DOHH2 (cell line): ENCODE results near the gene CLIP2.

Experiments
- CTCF ChIP-seq: fragments of 200-600 bp; sonication (generic); IDR thresholded peaks from one replicate; pipeline ENCODE4 v1.5.1; 2014; ENCODE audit warnings: antibody characterized with exemption, mild to moderate bottlenecking, low read depth, low read length; ENCODE audit not compliant: poor library complexity, severe bottlenecking
- EZH2phosphoT487 ChIP-seq: fragments of 200-600 bp; sonication (generic); IDR thresholded peaks from 2 replicates; pipeline ENCODE4 v1.6.1; 2017; ENCODE audit warnings: borderline replicate concordance, mild to moderate bottlenecking, antibody characterized with exemption, low read length, moderate library complexity, mixed read lengths

- no peak for TF ChIP-seq CTCF
- TF ChIP-seq EZH2phosphoT487 = no peak
Measured at GRCh38 chr7:74400420-74401136, 111.4 kb downstream of the CLIP2 start.
